ENCODE measurements around the gene NAP1L4.

DNA sequence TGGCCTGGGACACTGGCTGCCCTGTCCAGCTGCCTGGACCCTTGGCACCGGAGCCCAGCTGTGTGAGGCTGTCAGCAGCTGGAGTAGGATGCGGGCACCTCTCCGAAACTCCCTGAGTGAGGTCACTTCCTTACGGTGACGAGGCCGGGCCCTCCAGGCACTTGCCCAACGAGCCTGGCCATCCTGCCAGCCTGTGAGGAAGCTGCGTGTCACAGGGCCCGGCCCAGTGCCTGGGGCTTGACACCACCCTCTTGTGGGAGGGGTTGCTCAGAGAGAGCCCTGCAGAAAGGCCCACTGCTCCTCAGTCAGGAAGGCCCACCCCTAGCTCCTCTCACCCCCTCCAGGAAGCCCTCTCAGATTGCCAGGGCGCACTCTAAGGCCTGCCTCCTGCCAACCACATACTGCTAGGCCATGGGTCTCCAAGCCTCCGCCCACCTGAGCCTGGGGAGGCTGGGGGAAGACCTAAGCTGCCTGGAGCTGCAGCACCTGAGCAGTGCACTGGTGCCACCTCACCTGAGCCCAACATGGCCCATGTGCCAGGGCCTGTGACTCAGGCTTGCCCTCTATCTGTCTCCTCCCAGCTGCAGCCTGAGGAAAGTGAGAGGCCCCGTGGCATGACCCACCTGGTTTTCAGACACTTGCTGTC, 58.6 kb downstream of the NAP1L4 start:
- TF ChIP-seq RAD21 (IDR thresholded peaks at IDR 0.05; ENCODE audit: low read length) (no peak), FOS (IDR thresholded peaks at IDR 0.05; ENCODE audit: low read depth, low read length) (no peak), POLR2A (IDR thresholded peaks at IDR 0.05; ENCODE audit: low read depth, low read length) (peak; percentile 29; the same call in 1 of the 2 replicates), USF2 (IDR thresholded peaks at IDR 0.05; ENCODE audit: low read depth, low read length) (no peak), NFE2L2 (IDR thresholded peaks at IDR 0.05; ENCODE audit: low read depth, low read length) (no peak), CTCF (conservative IDR thresholded peaks at IDR 0.05; ENCODE audit: low read depth, low read length) (no peak), RFX5 (IDR thresholded peaks at IDR 0.05; ENCODE audit: low read depth, low read length) (no peak), MAFK (IDR thresholded peaks at IDR 0.05; ENCODE audit: low read depth, low read length) (no peak)

Measured in IMR-90 (cell line).